Mammary epithelial cell (primary cell): Measurements from ENCODE around the gene MSRB3.

Source experiments
- CTCF ChIP-seq, 2 donors: IDR thresholded peaks in 1 of 2; conservative IDR thresholded peaks in 1 of 2; 2 replicates each; pipeline ENCODE4 v1.5.1; 2011 to 2012; ENCODE audit warnings: inconsistent platforms in 2 of 2, low read length in 2 of 2, mild to moderate bottlenecking in 2 of 2, control low read depth in 1 of 2, low read depth in 1 of 2; ENCODE audit not compliant: insufficient read depth in 1 of 2; ENCODE audit errors: extremely low read depth in 1 of 2
- EZH2 ChIP-seq: IDR thresholded peaks from 2 replicates; pipeline ENCODE4 v1.6.1; 2012; ENCODE audit warnings: low read length, inconsistent platforms, borderline replicate concordance

GRCh38 chr12:65300097-65300496 lies 21.6 kb downstream of the MSRB3 start:
- TF ChIP-seq CTCF (conservative IDR thresholded peaks at IDR 0.05 in 1 of 2, IDR thresholded peaks at IDR 0.05 in 1 of 2; ENCODE audit: extremely low read depth in 1 of 2, insufficient read depth in 1 of 2, low read depth in 1 of 2, low read length in 2 of 2) (no peak), EZH2 (no peak)
